HL-60 (cell line): Measurements from ENCODE around the gene PRRC2C.

Experiments
- DNase-seq, 2 experiments: peaks; one replicate each; pipeline ENCODE4 v3.0.0-alpha.2; 2010 to 2020; ENCODE audit warnings: low read depth in 1 of 2, low spot score in 1 of 2
- H3K27ac ChIP-seq: fragments of 250-450 bp; sonication (Bioruptor Pico); replicated peaks from 2 replicates; pipeline ENCODE4 v1.5.1; 2020; ENCODE audit warnings: mild to moderate bottlenecking, moderate library complexity
- H3K27me3 ChIP-seq: fragments of 250-450 bp; sonication (Bioruptor Pico); 2 replicates; pipeline ENCODE4 v1.5.1; 2021; ENCODE audit warnings: mild to moderate bottlenecking, moderate library complexity; ENCODE audit not compliant: insufficient read depth, poor library complexity, severe bottlenecking
- H3K4me3 ChIP-seq: replicated peaks from 2 replicates; pipeline ENCODE4 v1.5.1; 2011; ENCODE audit warnings: mild to moderate bottlenecking, control low read depth, low read length; ENCODE audit not compliant: insufficient read depth
- CTCF ChIP-seq: IDR thresholded peaks from one replicate; pipeline ENCODE4 v1.5.1; 2011; ENCODE audit warnings: low read length, control low read depth, inconsistent platforms; ENCODE audit not compliant: insufficient read depth
- GABPA ChIP-seq: IDR thresholded peaks from 2 replicates; pipeline ENCODE4 v1.6.1; 2012; ENCODE audit warnings: low read depth
- POLR2AphosphoS5 ChIP-seq: IDR thresholded peaks from 2 replicates; pipeline ENCODE4 v1.6.1; 2012; ENCODE audit warnings: low read depth
- REST ChIP-seq: IDR thresholded peaks from 2 replicates; pipeline ENCODE4 v1.6.1; 2012; ENCODE audit warnings: low read depth; ENCODE audit not compliant: insufficient replicate concordance
- SPI1 ChIP-seq: IDR thresholded peaks from 2 replicates; pipeline ENCODE4 v1.6.1; 2012; ENCODE audit warnings: low read depth, mild to moderate bottlenecking, borderline replicate concordance

The PRRC2C gene

GRCh38 chr1:171509191-171509590 is 23.9 kb downstream of the PRRC2C start:
- Histone ChIP-seq H3K27me3 (no peaks in the 10 kb centered on the region), H3K27ac (no peak overlapping the region), H3K4me3 (no peak overlapping the region)
- no peak for TF ChIP-seq GABPA
- TF ChIP-seq CTCF: no peak
- no peak for TF ChIP-seq SPI1
- no peak for TF ChIP-seq POLR2AphosphoS5
- TF ChIP-seq REST: no peak
- DNase-seq: no peak

GRCh38 chr1:171513743-171514142 is 28.4 kb downstream of the PRRC2C start:
- Histone ChIP-seq H3K27ac (no peak overlapping the region), H3K4me3 (no peak overlapping the region), H3K27me3 (no peaks in the 10 kb centered on the region)
- no peak for DNase-seq
- TF ChIP-seq GABPA: no peak
- TF ChIP-seq POLR2AphosphoS5: no peak
- no peak for TF ChIP-seq REST
- no peak for TF ChIP-seq SPI1
- TF ChIP-seq CTCF: no peak

GRCh38 chr1:171515299-171515698 is 30.0 kb downstream of the PRRC2C start:
- DNase-seq: no peak
- H3K27ac ChIP-seq: no peak overlapping the region
- TF ChIP-seq GABPA (no peak), REST (no peak), SPI1 (no peak), POLR2AphosphoS5 (no peak)
- no peak overlapping the region for H3K4me3 ChIP-seq
- H3K27me3 ChIP-seq: no peaks in the 10 kb centered on the region

GRCh38 chr1:171515741-171516140 is 30.4 kb downstream of the PRRC2C start:
- no peaks in the 10 kb centered on the region for H3K27me3 ChIP-seq
- H3K4me3 ChIP-seq: no peak overlapping the region
- DNase-seq: no peak
- TF ChIP-seq GABPA (no peak), CTCF (no peak), REST (no peak), SPI1 (no peak), POLR2AphosphoS5 (no peak)
- H3K27ac ChIP-seq: no peak overlapping the region
